B cell (primary cell): ENCODE results near the gene OFD1.

Experiments used
- EZH2 ChIP-seq: IDR thresholded peaks from 2 replicates; pipeline ENCODE4 v1.6.1; 2012; ENCODE audit warnings: borderline replicate concordance, low read depth, mild to moderate bottlenecking, moderate library complexity, low read length; ENCODE audit not compliant: insufficient read depth, poor library complexity, severe bottlenecking
- TF ChIP-seq, protein P1 (sequence below): fragments of 200-600 bp; IDR thresholded peaks from one replicate; pipeline ENCODE4 v1.8.0; 2022; ENCODE audit warnings: antibody characterized with exemption, mild to moderate bottlenecking

DNA sequence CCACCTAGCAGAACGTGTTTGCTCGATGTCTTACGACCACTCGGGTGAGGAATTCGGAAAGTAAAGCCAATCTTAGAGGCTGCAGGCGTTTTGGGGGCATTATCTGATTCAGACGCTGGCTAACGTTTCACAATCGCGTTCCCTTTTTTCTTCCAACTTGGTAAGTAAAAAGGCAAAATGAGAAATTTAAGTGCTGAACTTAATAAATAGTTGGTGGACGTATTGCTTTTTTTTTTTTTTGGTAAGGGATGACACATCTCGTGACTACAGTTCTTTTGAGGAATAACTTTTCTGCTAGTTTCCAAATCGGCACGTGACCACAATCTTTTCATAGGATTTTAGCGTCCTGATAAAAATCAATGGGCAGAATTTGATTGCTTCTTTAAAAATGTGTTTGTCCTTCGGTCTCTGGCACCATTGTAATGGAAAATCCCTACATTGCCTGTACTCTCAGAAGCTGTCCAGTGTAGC is 44.8 kb upstream of the OFD1 start:
- TF ChIP-seq EZH2, result no peak
- TF ChIP-seq, protein P1, sequence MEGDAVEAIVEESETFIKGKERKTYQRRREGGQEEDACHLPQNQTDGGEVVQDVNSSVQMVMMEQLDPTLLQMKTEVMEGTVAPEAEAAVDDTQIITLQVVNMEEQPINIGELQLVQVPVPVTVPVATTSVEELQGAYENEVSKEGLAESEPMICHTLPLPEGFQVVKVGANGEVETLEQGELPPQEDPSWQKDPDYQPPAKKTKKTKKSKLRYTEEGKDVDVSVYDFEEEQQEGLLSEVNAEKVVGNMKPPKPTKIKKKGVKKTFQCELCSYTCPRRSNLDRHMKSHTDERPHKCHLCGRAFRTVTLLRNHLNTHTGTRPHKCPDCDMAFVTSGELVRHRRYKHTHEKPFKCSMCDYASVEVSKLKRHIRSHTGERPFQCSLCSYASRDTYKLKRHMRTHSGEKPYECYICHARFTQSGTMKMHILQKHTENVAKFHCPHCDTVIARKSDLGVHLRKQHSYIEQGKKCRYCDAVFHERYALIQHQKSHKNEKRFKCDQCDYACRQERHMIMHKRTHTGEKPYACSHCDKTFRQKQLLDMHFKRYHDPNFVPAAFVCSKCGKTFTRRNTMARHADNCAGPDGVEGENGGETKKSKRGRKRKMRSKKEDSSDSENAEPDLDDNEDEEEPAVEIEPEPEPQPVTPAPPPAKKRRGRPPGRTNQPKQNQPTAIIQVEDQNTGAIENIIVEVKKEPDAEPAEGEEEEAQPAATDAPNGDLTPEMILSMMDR, result no peak
